NB4 (cell line): Measurements from ENCODE around the gene CARM1.
A peak's percentile ranks its signal among the peaks of the same experiment; 100 is the strongest.
"Not testable (repeated sequence)": the region's sequence is repeated elsewhere in the genome, so short reads cannot be mapped to it uniquely, and the experiment has no call there.

ENCODE experiments used
- DNase-seq: peaks from one replicate; pipeline ENCODE4 v3.0.0; 2010; ENCODE audit warnings: low read depth
- H3K4me3 ChIP-seq: one replicate; pipeline ENCODE4 v1.5.1; 2011; ENCODE audit warnings: mild to moderate bottlenecking, low read depth, low read length, moderate library complexity
- CTCF ChIP-seq: IDR thresholded peaks from one replicate; pipeline ENCODE4 v1.5.1; 2012; ENCODE audit warnings: low read depth, low read length
- MAX ChIP-seq: IDR thresholded peaks from 2 replicates; pipeline ENCODE4 v1.6.1; 2011; ENCODE audit warnings: low read depth, low read length
- MYC ChIP-seq: IDR thresholded peaks from 2 replicates; pipeline ENCODE4 v1.6.1; 2011; ENCODE audit warnings: low read depth, low read length
- POLR2A ChIP-seq: IDR thresholded peaks from 2 replicates; pipeline ENCODE4 v1.6.1; 2011; ENCODE audit warnings: mild to moderate bottlenecking; ENCODE audit not compliant: insufficient read length; ENCODE audit errors: extremely low read depth

Gene CARM1

GRCh38 chr19:10855879-10856522 is 15.4 kb upstream of the CARM1 start:
- peak; percentile 54 for DNase-seq
- no peak for TF ChIP-seq MYC
- TF ChIP-seq CTCF, result peak; percentile 56

GRCh38 chr19:10856899-10857298 is 14.5 kb upstream of the CARM1 start:
- not testable (repeated sequence) for DNase-seq, H3K4me3 ChIP-seq

More at GRCh38 chr19:10855879-10856522, 15.4 kb upstream of the CARM1 start:
- H3K4me3 ChIP-seq, result no peak overlapping the region

GRCh38 chr19:10858204-10858828 is 13.0 kb upstream of the CARM1 start:
- H3K4me3 ChIP-seq, result no peak overlapping the region
- peak; percentile 54 for DNase-seq
- TF ChIP-seq CTCF, result peak; percentile 92
- no peak for TF ChIP-seq MAX
- TF ChIP-seq MYC, result no peak

- no peak overlapping the region for H3K4me3 ChIP-seq
- TF ChIP-seq MYC (no peak), CTCF (peak; percentile 65)
- peak; percentile 67 for DNase-seq
Measured at GRCh38 chr19:10861103-10861651, 10.2 kb upstream of the CARM1 start.

- DNase-seq, result no peak
- no peak overlapping the region for H3K4me3 ChIP-seq
- TF ChIP-seq POLR2A (no peak), CTCF (no peak), MYC (no peak), MAX (no peak)
Measured at GRCh38 chr19:10862561-10863106, 8.7 kb upstream of the CARM1 start.

GRCh38 chr19:10863107-10863717 is 8.1 kb upstream of the CARM1 start:
- peak; percentile 64 for DNase-seq
- TF ChIP-seq POLR2A (no peak), CTCF (no peak), MAX (no peak), MYC (no peak)
- no peak overlapping the region for H3K4me3 ChIP-seq
